HEK293 (cell line): ENCODE measurements around the gene ZNF616.

ENCODE experiments used
- CTCF ChIA-PET: fragments of 350-600 bp; formaldehyde crosslinking; extraction: SDS; loops from one replicate; lab custom pipeline; 2021; ENCODE audit warnings: antibody characterized with exemption; lab: Yijun Ruan, JAX
- POLR2A ChIA-PET: fragments of 300-600 bp; formaldehyde crosslinking; extraction: SDS; loops from one replicate; lab custom pipeline; 2020; ENCODE audit warnings: antibody characterized with exemption, inconsistent platforms; lab: Yijun Ruan, JAX
- H3K27ac ChIP-seq: fragments of 200-500 bp; sonication (Bioruptor generic); 2 replicates; pipeline ENCODE4 v1.5.1; 2014; ENCODE audit warnings: low read depth, low read length, control low read depth, inconsistent platforms; ENCODE audit errors: extremely low read depth
- H3K36me3 ChIP-seq, 2 experiments: fragments of 200-500 bp in 1 of 2; sonication (Bioruptor generic) in 1 of 2; 1 replicate in 1 of 2; 2 replicates in 1 of 2; pipeline ENCODE4 v1.5.1; 2014 to 2017; ENCODE audit warnings: inconsistent platforms in 2 of 2, low read length in 2 of 2; ENCODE audit not compliant: control insufficient read depth in 2 of 2, insufficient read depth in 1 of 2
- H3K4me1 ChIP-seq: fragments of 200-500 bp; sonication (Bioruptor generic); 2 replicates; pipeline ENCODE4 v1.5.1; 2014; ENCODE audit warnings: mild to moderate bottlenecking, low read length, inconsistent platforms; ENCODE audit not compliant: control insufficient read depth, insufficient read depth
- H3K4me3 ChIP-seq: 2 replicates; pipeline ENCODE4 v1.5.1; 2011; ENCODE audit warnings: low read depth, mild to moderate bottlenecking, control low read depth, low read length, moderate library complexity
- H3K9me3 ChIP-seq: fragments of 200-500 bp; sonication (Bioruptor generic); 2 replicates; pipeline ENCODE4 v1.5.1; 2014; ENCODE audit warnings: low read depth, low read length, inconsistent platforms; ENCODE audit not compliant: control insufficient read depth, insufficient read depth
- MYNN ChIP-seq: fragments of 450-650 bp; formaldehyde crosslinking; IDR thresholded peaks from 2 replicates; pipeline ENCODE4 v1.5.1; 2016; ENCODE audit warnings: missing biosample characterization, missing genetic modification characterization, borderline replicate concordance
- OSR2 ChIP-seq: fragments of 450-650 bp; formaldehyde crosslinking; IDR thresholded peaks from 2 replicates; pipeline ENCODE4 v1.5.1; 2016; ENCODE audit warnings: missing biosample characterization, missing genetic modification characterization
- SETDB1 ChIP-seq: IDR thresholded peaks from one replicate; pipeline ENCODE4 v1.6.1; 2017; ENCODE audit warnings: mild to moderate bottlenecking, low read length, moderate library complexity, mixed read lengths; ENCODE audit not compliant: insufficient read length
- TRIM28 ChIP-seq: IDR thresholded peaks from 2 replicates; pipeline ENCODE4 v1.6.1; 2011; ENCODE audit warnings: low read length, control low read depth, borderline replicate concordance
- YY2 ChIP-seq: fragments of 450-650 bp; formaldehyde crosslinking; IDR thresholded peaks from 2 replicates; pipeline ENCODE4 v1.5.1; 2016; ENCODE audit warnings: missing biosample characterization, missing genetic modification characterization
- ZFP3 ChIP-seq: fragments of 450-650 bp; formaldehyde crosslinking; IDR thresholded peaks from 2 replicates; pipeline ENCODE4 v1.5.1; 2016; ENCODE audit warnings: low read depth, missing biosample characterization, missing genetic modification characterization
- ZNF175 ChIP-seq: fragments of 450-650 bp; formaldehyde crosslinking; IDR thresholded peaks from 2 replicates; pipeline ENCODE4 v1.5.1; 2016; ENCODE audit warnings: missing biosample characterization, missing genetic modification characterization
- ZNF266 ChIP-seq: fragments of 450-650 bp; formaldehyde crosslinking; IDR thresholded peaks from 2 replicates; pipeline ENCODE4 v1.5.1; 2016; ENCODE audit warnings: missing biosample characterization, missing genetic modification characterization, low read depth
- ZNF274 ChIP-seq, 2 experiments: fragments of 200-500 bp in 1 of 2; fragments of 450-650 bp in 1 of 2; sonication (Bioruptor generic) in 1 of 2; formaldehyde crosslinking in 1 of 2; IDR thresholded peaks; 2 replicates each; pipeline versions ENCODE4 v1.5.1 to v1.6.1; 2014 to 2016; ENCODE audit warnings: borderline replicate concordance in 1 of 2, inconsistent platforms in 1 of 2, low read length in 1 of 2, missing biosample characterization in 1 of 2, missing genetic modification characterization in 1 of 2
- ZNF302 ChIP-seq: fragments of 450-650 bp; formaldehyde crosslinking; IDR thresholded peaks from 2 replicates; pipeline ENCODE4 v1.5.1; 2016; ENCODE audit warnings: missing biosample characterization, missing genetic modification characterization, low read depth
- ZNF324 ChIP-seq: fragments of 450-650 bp; formaldehyde crosslinking; IDR thresholded peaks from 2 replicates; pipeline ENCODE4 v1.5.1; 2016; ENCODE audit warnings: missing biosample characterization, missing genetic modification characterization
- ZNF335 ChIP-seq: fragments of 450-650 bp; formaldehyde crosslinking; conservative IDR thresholded peaks from 2 replicates; pipeline ENCODE4 v1.5.1; 2016; ENCODE audit warnings: missing biosample characterization, missing genetic modification characterization
- ZNF423 ChIP-seq: fragments of 450-650 bp; formaldehyde crosslinking; IDR thresholded peaks from 2 replicates; pipeline ENCODE4 v1.5.1; 2016; ENCODE audit warnings: missing biosample characterization, missing genetic modification characterization
- ZNF501 ChIP-seq: fragments of 450-650 bp; formaldehyde crosslinking; IDR thresholded peaks from 2 replicates; pipeline ENCODE4 v1.5.1; 2016; ENCODE audit warnings: missing biosample characterization, missing genetic modification characterization
- ZNF585B ChIP-seq: fragments of 450-650 bp; formaldehyde crosslinking; IDR thresholded peaks from 2 replicates; pipeline ENCODE4 v1.5.1; 2016; ENCODE audit warnings: missing biosample characterization, missing genetic modification characterization
- ZNF610 ChIP-seq: fragments of 450-650 bp; formaldehyde crosslinking; IDR thresholded peaks from 2 replicates; pipeline ENCODE4 v1.5.1; 2016; ENCODE audit warnings: missing biosample characterization, missing genetic modification characterization, borderline replicate concordance
- ZNF670 ChIP-seq: fragments of 450-650 bp; formaldehyde crosslinking; IDR thresholded peaks from 2 replicates; pipeline ENCODE4 v1.5.1; 2016; ENCODE audit warnings: missing biosample characterization, missing genetic modification characterization, low read depth
- ZNF768 ChIP-seq: fragments of 450-650 bp; formaldehyde crosslinking; IDR thresholded peaks from 2 replicates; pipeline ENCODE4 v1.5.1; 2018; ENCODE audit warnings: missing biosample characterization, mild to moderate bottlenecking, missing genetic modification characterization
- ZNF843 ChIP-seq: fragments of 450-650 bp; formaldehyde crosslinking; IDR thresholded peaks from 2 replicates; pipeline ENCODE4 v1.5.1; 2016; ENCODE audit warnings: missing biosample characterization, missing genetic modification characterization
- TF ChIP-seq, protein P1 (sequence below): fragments of 450-650 bp; formaldehyde crosslinking; IDR thresholded peaks from 2 replicates; pipeline ENCODE4 v1.5.1; 2016; ENCODE audit warnings: missing biosample characterization, missing genetic modification characterization, borderline replicate concordance
- TF ChIP-seq, protein P2 (sequence below): fragments of 450-650 bp; formaldehyde crosslinking; IDR thresholded peaks from 2 replicates; pipeline ENCODE4 v1.5.1; 2016; ENCODE audit warnings: missing biosample characterization, missing genetic modification characterization
- TF ChIP-seq, protein P3 (sequence below): fragments of 450-650 bp; formaldehyde crosslinking; IDR thresholded peaks from 2 replicates; pipeline ENCODE4 v1.5.1; 2016; ENCODE audit warnings: missing biosample characterization, missing genetic modification characterization
- TF ChIP-seq, protein P4 (sequence below): fragments of 450-650 bp; formaldehyde crosslinking; optimal IDR thresholded peaks from 2 replicates; pipeline ENCODE3; 2016; ENCODE audit warnings: missing biosample characterization, mild to moderate bottlenecking, missing genetic modification characterization

The ZNF616 gene

DNA sequence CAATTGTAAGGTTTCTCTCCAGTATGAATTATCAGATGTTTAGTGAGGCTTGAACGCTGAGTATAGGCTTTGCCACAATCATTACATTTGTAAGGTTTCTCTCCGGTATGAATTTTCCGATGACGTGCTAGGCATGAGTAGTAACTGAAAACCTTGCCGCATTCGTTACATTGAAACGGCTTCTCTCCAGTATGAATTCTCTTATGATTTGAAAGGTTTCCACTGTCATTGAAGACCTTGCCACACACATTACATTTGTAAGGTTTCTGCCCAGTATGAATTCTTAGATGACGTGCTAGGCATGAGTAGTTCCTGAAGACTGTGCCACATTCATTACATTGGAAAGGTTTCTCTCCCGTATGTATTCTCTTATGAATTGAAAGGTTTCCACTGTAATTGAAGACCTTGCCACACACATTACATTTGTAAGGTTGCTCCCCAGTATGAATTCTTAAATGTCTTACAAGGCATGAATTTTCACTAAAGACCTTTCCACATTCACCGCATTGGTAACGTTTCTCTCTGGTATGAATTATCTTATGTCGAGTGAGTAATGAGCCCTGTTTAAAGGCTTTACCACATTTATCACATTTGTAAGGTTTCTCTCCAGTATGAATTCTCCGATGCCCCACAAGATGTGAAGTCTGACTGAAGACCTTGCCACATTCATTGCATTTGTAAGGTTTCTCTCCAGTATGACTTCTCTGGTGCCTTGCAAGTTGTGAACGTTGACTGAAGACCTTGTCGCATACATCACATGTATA, 16.0 kb upstream of the ZNF616 start:
- no peak overlapping the region for H3K4me3 ChIP-seq
- no peak overlapping the region for H3K27ac ChIP-seq
- peaks cover 15 to 22% of the 10 kb centered on the region in 2 experiments for H3K36me3 ChIP-seq
- POLR2A ChIA-PET = interaction anchor here (0.6 kb wide), 1 partner anchor 15 kb away, joined by 9 read pairs; the partner anchor contains the start of gene ZNF836
- CTCF ChIA-PET = no interaction called here
- H3K9me3 ChIP-seq = peaks cover 13% of the 10 kb centered on the region
- H3K4me1 ChIP-seq = no peaks in the 10 kb centered on the region
- TF ChIP-seq ZNF175 (tag by site-specific recombination) (no peak), TRIM28 (peak; percentile 45; the same call in 1 of the 2 replicates), SETDB1 (peak; percentile 89), ZFP3 (tag by site-specific recombination) (no peak), ZNF274 (IDR thresholded peaks at IDR 0.05; ENCODE audit: low read length) (peak; percentile 77), ZNF274 (tag by site-specific recombination; IDR thresholded peaks at IDR 0.05; ENCODE audit: borderline replicate concordance) (peak; percentile 82)
- TF ChIP-seq, protein P1, sequence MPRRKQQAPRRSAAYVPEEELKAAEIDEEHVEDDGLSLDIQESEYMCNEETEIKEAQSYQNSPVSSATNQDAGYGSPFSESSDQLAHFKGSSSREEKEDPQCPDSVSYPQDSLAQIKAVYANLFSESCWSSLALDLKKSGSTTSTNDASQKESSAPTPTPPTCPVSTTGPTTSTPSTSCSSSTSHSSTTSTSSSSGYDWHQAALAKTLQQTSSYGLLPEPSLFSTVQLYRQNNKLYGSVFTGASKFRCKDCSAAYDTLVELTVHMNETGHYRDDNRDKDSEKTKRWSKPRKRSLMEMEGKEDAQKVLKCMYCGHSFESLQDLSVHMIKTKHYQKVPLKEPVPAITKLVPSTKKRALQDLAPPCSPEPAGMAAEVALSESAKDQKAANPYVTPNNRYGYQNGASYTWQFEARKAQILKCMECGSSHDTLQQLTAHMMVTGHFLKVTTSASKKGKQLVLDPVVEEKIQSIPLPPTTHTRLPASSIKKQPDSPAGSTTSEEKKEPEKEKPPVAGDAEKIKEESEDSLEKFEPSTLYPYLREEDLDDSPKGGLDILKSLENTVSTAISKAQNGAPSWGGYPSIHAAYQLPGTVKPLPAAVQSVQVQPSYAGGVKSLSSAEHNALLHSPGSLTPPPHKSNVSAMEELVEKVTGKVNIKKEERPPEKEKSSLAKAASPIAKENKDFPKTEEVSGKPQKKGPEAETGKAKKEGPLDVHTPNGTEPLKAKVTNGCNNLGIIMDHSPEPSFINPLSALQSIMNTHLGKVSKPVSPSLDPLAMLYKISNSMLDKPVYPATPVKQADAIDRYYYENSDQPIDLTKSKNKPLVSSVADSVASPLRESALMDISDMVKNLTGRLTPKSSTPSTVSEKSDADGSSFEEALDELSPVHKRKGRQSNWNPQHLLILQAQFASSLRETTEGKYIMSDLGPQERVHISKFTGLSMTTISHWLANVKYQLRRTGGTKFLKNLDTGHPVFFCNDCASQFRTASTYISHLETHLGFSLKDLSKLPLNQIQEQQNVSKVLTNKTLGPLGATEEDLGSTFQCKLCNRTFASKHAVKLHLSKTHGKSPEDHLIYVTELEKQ (tag by site-specific recombination) = no peak
- TF ChIP-seq, all 188 proteins: peak for 3

DNA sequence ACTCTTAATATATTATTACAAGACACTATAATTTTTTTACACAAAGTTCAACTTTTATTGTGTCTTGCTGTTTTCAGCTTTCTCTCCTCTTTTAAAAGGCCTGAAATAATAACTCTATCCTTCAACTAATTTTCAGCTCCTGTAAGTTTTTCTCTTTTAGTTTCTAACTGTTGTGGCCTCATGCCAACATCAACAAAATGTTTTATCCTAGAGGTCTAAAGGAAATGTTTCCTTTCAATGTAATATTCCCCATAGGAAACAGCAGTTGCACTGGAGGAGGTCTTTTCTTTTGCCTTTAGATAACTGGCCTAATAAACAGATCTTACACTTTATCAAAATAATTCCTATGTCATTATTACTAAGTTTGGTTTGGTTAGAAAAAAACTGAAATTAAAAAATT, 8.5 kb upstream of the ZNF616 start:
- Histone ChIP-seq H3K9me3 (no peaks in the 10 kb centered on the region; the same call in none of the 2 replicates), H3K4me3 (no peak overlapping the region), H3K4me1 (no peaks in the 10 kb centered on the region), H3K36me3 (no peaks in the 10 kb centered on the region)
- POLR2A ChIA-PET = no interaction called here
- TF ChIP-seq MYNN (tag by site-specific recombination) = no peak
- TF ChIP-seq ZNF274 (IDR thresholded peaks at IDR 0.05; ENCODE audit: low read length) = no peak
- no peak for TF ChIP-seq ZNF274 (tag by site-specific recombination; IDR thresholded peaks at IDR 0.05; ENCODE audit: borderline replicate concordance)
- TF ChIP-seq ZNF610 = no peak
- no peak for TF ChIP-seq ZNF585B (tag by site-specific recombination)
- TF ChIP-seq OSR2 = no peak
- TF ChIP-seq ZNF266 = no peak
- no peak for TF ChIP-seq ZNF768 (tag by site-specific recombination)
- TF ChIP-seq ZNF843 = no peak
- TF ChIP-seq SETDB1 = no peak
- TF ChIP-seq, protein P2, sequence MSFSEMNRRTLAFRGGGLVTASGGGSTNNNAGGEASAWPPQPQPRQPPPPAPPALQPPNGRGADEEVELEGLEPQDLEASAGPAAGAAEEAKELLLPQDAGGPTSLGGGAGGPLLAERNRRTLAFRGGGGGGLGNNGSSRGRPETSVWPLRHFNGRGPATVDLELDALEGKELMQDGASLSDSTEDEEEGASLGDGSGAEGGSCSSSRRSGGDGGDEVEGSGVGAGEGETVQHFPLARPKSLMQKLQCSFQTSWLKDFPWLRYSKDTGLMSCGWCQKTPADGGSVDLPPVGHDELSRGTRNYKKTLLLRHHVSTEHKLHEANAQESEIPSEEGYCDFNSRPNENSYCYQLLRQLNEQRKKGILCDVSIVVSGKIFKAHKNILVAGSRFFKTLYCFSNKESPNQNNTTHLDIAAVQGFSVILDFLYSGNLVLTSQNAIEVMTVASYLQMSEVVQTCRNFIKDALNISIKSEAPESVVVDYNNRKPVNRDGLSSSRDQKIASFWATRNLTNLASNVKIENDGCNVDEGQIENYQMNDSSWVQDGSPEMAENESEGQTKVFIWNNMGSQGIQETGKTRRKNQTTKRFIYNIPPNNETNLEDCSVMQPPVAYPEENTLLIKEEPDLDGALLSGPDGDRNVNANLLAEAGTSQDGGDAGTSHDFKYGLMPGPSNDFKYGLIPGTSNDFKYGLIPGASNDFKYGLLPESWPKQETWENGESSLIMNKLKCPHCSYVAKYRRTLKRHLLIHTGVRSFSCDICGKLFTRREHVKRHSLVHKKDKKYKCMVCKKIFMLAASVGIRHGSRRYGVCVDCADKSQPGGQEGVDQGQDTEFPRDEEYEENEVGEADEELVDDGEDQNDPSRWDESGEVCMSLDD (tag by site-specific recombination) = no peak
- no peak for TF ChIP-seq ZNF670 (tag by site-specific recombination)
- TF ChIP-seq, protein P3, sequence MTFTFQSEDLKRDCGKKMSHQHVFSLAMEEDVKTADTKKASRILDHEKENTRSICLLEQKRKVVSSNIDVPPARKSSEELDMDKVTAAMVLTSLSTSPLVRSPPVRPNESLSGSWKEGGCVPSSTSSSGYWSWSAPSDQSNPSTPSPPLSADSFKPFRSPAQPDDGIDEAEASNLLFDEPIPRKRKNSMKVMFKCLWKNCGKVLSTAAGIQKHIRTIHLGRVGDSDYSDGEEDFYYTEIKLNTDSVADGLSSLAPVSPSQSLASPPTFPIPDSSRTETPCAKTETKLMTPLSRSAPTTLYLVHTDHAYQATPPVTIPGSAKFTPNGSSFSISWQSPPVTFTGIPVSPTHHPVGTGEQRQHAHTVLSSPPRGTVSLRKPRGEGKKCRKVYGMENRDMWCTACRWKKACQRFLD (tag by site-specific recombination) = no peak
- no peak for TF ChIP-seq ZNF302 (tag by site-specific recombination)
- no peak for TF ChIP-seq ZNF335 (tag by site-specific recombination)
- TF ChIP-seq ZNF423 (tag by site-specific recombination) = no peak
- no peak for TF ChIP-seq ZNF324 (tag by site-specific recombination)
- TF ChIP-seq YY2 = no peak
- TF ChIP-seq, protein P4, sequence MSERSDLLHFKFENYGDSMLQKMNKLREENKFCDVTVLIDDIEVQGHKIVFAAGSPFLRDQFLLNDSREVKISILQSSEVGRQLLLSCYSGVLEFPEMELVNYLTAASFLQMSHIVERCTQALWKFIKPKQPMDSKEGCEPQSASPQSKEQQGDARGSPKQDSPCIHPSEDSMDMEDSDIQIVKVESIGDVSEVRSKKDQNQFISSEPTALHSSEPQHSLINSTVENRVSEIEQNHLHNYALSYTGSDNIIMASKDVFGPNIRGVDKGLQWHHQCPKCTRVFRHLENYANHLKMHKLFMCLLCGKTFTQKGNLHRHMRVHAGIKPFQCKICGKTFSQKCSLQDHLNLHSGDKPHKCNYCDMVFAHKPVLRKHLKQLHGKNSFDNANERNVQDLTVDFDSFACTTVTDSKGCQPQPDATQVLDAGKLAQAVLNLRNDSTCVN (tag by site-specific recombination) = no peak
- no peak for TF ChIP-seq ZNF501 (tag by site-specific recombination)
- TF ChIP-seq, all 188 proteins: peak for 0
- no peak overlapping the region for H3K27ac ChIP-seq
- CTCF ChIA-PET = no interaction called here
